HG03097 (cell line): ENCODE measurements around the gene PRR30.
"Not testable (repeated sequence)": the region's sequence is repeated elsewhere in the genome, so short reads cannot be mapped to it uniquely, and the experiment has no call there.

Experiments
- ATAC-seq: cut with Tn5 transposase; IDR thresholded peaks from one replicate; pipeline ENCODE4 v1.9.1; 2021; ENCODE audit not compliant: unreplicated experiment, low FRiP score

The PRR30 gene

DNA sequence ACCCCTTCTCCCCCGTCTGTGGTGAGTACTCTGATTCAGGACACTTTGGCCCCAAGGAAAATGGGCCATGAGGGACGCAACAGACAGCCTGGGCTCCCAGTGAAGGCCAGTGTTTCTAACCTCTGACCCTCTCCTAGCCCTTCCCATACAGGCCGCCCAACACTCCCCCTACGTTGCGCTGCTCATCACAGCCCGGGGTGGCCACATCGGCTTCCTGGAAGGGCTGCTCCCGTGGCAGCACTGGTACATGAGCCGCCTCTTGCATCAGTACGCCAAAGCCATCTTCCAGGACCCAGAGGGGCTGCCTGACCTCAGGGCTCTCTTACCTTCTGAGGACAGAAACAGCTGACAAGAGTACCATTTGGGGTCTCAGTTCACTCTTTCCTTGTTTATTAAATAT is 8.8 kb downstream of the PRR30 start:
- ATAC-seq = no peak

DNA sequence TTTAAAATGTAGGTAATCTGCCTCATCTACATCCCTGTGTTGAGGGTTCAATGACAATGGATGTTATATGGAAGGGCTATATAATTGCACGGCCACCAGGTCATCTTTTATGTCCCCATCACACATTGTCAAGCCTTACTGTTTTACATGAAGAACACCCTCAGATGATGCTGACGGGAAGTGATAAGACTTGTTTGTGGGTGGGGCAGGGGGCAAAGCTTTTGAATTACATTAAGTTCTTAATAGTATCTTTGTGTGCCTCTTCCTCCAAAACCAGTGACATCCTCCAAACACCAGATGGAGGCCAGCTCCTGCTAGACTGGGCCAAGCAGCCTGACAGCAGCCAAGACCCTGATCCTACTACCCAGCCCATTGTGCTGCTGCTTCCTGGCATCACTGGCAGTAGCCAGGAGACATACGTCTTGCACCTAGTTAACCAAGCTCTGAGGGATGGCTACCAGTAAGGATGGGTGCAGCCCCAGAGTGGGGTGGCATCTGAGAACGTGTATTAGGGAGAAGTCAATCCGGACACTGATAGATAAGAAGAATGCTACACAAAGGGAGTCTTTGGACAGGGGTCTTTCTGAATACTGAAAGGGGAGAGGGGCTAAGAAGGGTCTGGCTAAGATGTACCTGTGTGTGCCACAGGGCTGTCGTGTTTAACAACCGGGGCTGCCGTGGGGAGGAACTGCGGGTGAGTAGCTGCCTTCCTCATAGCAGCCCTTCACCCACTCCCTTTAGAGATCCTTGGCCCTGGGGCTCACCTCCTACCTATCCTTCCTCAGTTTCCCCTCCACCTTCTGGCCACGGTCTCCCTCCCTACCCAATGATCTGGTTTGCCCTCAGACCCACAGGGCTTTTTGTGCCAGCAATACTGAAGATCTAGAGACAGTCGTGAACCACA is 10.3 kb downstream of the PRR30 start:
- no peak for ATAC-seq

DNA sequence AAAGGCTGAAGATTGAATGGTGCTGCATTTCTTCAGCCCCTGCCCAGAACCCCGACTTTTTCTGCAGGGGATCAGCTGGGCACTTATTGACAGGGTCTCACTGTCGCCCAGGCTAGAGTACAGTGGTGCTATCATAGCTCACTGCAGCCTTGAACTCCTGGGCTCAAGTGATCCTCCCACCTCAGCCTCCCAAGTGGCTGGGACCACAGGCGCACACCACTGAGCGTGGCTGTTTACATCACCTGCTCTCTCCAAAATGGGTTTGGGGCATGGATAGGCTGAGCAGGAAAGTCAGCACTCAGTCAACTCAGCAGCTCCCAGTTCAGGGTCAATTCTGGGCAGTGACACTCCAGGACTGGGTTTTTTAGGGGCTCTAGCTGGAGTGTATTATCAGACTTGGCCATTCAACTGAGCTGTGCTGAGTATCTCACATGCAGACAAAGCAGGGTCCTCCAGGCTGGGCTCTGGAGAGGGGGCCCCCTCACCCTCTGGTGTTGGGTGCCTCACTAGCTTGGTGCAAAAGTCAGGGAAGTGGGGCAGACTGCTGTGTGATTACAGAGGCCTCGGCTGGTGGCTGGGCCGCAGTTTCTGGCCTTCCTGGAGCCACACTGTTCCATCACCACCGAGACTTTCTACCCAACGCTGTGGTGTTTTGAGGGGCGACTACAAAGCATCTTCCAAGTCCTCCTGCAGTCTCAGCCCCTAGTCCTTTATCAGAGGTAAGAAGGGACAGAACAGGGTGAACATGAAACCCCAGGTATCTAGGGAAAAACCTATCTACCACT is 11.1 kb downstream of the PRR30 start:
- no peak for ATAC-seq

DNA sequence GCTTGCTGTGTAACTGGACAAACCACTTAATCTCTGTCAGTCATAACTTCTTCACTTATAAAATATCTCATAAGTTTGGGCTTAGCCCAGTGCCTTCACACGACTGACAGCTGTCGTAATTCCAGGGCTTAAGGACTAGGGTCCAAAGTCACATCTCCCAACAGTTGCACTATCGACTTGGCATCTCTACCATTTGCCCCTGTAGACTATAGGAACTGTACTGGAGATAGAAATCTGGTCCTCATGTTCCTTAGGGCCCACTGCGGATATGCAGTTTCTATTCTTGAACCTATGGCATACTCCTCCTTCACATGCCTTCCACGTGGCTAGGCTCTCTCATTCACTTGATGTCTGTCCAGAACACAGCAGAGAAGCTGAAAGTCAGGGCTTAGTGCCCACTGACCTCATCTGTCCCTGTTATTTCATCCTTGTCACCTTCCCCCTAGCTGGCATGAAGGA is 12.9 kb downstream of the PRR30 start:
- ATAC-seq = no peak

DNA sequence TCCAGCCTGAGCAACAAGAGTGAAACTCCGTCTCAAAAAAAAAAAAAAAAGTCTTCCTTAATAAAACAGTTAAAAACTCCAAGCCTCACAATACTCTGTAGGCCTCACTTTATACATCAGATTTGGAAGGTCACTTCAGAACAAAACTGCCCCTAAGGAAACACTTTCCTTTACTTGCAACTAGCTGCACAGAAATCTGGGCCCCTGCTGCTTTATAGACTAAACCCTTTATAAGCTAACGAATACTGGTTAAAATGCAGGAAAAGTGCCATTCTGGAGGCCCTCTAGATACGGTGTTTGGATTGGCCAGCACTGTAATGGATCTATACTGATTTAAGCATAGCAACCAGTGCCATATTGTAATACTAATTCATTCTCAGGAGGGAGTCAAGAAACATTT is 14.1 kb downstream of the PRR30 start:
- no peak for ATAC-seq

DNA sequence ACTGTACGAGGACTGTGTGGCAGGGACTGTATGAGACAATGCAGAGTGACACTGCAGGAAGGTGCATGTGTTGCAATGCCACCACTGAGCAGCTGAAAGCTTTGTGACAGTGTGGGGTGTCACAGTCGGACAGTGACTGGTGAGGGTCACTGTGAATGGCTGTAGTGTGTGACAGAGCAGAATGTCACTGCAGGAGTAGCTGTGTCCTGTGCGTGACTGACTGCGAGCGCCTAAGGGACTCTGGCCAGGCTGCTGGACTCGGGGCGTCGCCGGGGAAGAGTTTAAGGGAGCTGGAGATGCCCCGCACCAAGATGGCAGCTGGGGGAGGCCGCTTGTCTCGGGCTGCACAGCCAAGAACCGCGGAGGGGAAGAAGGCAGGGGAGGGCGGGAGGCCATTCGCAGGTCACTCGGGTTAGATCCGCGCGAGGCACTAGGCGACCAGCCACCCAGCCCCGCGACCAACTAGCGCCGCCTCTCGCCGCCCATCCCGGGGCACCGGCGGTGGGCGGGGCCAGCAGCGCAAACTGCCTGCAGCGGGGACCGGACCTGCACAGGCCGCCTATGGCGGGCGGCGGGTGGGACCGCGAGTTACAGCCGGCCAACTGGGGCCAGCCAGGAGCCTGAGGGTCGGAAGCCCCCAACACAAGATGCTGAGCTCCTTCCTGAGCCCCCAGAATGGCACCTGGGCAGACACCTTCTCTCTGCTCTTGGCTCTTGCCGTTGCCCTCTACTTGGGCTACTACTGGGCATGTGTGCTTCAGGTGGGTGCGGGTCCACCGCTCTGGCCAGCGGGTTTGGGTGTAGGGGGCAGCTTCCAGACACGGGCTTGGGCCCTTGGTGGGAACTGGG is 15.7 kb downstream of the PRR30 start, which contains the start of gene ABHD1:
Gene ABHD1, plus strand, starts transcription at position 514 of the 849 bp plus-strand sequence. Its CDS starts 134 bp downstream, at position 648.
- ATAC-seq = no peak

DNA sequence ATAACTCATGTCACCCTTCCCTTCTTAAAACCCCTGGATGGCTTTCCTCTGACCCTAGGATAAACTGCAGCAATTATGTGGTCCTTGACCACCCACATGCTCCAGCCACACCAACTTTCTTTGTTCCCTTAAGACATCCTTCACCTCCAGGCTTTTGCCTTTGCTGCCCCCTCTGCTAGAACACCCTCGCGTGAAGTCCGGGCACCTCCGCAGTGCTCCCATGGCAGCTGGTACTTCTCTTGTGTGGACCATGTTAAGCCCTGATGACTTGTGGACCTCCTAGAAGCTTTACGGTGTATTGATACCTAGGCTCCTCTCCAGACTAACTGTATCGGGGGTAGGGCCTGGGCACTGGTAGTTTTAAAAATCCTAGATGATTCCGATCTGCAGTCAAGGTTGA is 16.4 kb downstream of the PRR30 start:
- ATAC-seq = no peak

DNA sequence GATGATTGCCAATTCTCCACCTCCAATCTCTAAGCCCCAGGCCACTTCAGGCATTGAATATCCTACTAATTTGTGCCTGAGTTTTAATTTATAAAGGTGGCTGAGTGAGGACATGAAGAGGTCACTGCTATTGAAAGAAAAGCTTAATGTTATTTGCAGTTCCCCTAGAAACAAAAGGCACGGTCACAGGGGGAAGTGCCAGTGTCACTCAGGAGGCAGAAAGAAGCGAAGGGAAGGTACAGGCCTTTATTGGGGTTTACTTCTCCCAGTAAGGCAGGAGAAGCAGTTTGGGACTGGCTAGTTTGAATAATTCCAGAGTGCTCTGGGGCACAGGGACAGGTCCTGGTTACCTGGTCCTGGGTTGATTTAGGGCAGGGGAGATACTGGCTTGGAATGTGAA is 17.3 kb downstream of the PRR30 start:
- ATAC-seq = no peak

DNA sequence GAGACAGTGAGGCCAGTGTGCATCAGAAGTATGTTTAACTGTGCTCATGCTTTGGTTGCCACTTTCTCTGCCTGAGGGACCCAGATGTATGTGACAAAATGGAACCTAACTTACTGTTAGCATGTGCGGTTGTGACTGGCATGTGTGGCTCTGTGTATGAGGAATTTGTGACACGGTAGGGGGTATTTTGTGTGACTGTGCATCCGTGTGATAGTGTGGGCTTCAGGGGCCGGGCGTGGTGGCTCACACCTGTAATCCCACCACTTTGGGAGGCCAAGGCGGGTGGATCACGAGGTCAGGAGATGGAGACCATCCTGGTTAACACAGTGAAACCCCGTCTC is 19.9 kb downstream of the PRR30 start:
- not testable (repeated sequence) for ATAC-seq

DNA sequence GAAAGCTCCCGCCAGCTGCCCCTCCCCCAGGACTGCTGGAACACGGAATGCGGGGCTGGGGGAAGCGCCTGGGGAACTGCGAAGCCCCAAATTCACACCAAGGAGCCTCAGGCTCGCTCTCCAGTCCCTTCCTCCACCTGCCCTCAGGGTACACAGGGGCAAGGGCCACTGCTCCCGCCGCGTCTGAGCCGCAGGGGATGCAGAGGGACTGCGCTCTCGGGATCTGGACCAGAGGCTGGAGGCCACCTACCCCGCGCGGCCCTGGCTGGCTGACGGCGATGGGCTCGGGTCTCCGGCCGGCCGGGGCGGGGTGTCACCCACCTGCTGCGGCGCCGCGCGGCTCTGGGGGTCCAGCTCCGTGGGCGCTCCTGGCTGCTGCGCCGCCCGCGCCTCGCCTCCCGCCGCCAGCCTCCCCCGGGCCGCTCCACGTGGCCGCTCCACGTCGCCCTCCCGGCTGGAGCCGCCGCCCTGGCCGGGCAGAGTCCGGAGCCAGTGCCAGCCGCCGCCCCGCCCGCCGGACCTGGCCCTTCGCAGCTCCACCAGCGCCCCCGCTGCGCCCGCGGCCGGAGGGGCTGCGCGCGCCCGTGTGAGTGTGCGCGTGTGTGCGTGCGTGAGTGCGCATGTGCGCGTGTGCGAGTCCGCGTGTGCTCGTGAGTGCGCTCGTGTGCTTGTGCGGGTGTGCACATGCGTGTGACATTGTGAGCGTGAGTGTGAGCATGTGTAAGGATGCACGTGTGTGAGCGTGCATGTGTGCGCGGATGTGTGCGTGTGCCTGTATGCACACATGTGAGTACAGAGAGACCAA is 20.5 kb downstream of the PRR30 start, which contains the start of gene CGREF1:
Gene CGREF1, minus strand, starts transcription at position 604 of the 805 bp plus-strand sequence. CDS start 14,762 bp downstream, outside the sequence.
- ATAC-seq = no peak

DNA sequence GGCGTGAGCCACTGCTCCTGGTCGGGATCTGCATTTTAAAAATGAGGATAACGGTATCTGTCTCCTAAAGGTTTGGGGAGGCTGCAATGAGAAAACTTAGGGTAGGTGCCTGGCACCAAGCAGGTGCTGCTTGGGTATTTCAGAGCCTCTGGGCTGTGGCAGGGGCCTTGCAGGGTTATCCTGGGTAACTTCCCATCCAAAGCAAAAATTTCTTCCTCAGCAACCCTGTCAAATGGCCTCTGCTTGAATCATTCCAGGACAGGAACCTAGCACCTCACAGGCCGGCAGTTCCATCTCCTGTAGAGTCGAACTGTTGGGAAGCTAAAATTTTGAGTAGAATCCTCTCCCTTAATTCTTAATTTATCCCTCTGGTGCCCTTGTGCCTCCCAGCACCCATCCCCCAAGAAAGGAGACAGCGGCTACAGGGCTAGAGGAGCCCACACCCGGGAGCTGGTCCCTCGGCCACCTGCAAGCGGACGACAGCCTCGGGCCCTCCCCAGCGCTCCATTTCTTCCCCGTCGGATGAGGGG is 21.1 kb downstream of the PRR30 start:
- no peak for ATAC-seq

DNA sequence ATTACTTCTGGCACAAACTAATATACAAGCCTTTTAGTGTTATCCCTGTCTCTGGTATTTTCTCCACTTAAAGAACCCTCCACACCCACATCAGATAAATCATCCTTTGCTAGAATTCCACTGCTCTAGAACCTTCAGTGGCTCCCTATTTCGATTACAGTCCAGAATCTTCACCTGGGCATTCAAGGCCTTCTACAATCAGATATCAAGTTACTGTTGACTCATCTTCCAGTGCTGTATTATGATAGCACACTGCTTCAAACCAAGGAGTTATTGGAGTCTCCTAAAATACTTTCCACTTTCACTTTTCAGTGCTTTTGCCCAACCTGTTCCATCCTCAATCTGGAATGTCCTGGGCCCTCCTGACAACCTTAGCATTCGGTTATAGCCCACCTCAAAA is 23.7 kb downstream of the PRR30 start:
- ATAC-seq = no peak

DNA sequence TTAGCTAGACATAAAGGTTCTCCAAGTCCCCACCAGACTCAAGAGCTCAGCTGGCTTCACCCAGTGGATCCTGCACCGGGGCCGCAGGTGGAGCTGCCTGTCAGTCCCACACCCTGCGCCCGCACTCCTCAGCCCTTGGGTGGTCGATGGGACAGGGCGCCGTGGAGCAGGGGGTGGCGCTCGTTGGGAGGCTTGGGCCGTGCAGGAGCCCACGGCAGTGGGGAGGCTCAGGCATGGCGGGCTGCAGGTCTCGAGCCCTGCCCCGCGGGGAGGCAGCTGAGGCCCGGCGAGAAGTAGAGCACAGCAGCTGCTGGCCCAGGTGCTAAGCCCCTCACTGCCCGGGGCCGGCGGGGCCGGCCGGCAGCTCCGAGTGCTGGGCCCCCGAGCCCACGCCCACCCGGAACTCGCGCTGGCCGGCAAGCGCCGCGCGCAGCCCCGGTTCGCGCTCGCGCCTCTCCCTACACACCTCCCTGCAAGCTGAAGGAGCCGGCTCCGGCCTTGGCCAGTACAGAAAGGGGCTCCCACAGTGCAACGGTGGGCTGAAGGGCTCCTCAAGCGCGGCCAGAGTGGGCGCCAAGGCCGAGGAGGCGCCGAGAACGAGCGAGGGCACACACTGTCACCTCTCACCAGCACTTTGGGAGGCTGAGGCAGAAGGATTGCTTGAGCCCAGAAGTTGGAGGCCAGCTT is 27.7 kb downstream of the PRR30 start:
- not testable (repeated sequence) for ATAC-seq

DNA sequence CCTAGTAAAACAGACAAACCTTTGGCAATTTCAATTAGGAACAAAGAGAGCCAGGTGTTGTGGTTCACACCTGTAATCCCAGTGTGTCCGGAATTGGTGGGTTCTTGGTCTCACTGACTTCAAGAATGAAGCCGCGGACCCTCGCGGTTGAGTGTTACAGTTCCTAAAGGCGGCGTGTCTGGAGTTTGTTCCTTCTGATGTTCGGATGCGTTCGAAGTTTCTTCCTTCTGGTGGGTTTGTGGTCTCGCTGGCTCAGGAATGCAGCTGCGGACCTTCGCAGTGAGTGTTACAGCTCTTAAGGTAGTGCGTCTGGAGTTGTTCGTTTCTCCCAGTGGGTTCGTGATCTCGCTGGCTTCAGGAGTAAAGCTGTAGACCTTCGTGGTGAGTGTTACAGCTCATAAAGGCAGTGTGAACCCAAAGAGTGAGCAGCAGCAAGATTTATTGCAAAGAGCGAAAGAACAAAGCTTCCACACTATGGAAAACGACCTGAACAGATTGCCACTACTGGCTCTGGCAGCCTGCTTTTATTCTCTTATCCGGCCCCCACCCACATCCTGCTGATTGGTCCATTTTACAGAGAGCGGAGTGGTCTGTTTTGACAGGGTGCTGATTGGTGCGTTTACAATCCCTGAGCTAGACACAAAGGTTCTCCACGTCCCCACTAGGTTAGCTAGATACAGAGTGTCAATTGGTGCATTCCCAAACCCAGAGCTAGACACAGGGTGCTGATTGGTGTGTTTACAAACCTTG is 28.4 kb downstream of the PRR30 start:
- ATAC-seq = not testable (repeated sequence)

DNA sequence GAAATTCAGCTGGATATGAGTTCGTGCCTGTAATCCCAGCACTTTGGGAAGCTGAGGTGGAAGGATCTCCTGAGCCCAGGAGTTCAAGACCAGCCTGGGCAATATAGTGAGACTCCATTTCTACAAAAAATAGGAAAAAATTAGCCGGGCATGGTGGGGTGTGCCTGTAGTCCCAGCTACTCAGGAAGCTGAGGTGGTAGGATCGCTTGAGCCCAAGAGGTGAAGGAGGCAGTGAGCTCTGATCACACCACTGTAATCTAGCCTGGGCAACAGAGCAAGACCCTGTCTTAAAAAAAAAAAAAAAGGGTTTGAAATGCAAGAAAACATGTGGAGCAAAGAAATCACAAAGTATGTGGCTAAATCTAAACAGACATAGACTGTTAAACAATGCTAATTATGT is 30.1 kb downstream of the PRR30 start:
- ATAC-seq = no peak

DNA sequence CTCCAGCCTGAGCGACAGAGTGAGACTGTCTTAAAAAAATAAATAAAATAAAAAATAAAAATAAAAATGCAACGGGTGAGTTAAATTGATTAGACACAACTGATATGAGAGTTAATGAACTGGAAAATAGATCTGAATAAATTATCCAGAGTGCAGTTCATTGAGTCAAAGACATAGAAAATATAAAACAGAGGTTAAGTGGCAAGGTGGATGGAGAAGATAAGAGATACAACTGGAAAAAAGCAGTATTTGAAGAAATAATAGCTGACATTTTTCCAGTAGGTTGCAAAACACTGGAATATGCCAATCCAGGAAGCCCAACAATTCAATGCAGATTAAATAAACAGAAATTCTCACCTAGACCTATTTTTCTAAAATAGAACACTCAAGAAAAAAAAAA is 31.0 kb downstream of the PRR30 start:
- ATAC-seq = no peak

DNA sequence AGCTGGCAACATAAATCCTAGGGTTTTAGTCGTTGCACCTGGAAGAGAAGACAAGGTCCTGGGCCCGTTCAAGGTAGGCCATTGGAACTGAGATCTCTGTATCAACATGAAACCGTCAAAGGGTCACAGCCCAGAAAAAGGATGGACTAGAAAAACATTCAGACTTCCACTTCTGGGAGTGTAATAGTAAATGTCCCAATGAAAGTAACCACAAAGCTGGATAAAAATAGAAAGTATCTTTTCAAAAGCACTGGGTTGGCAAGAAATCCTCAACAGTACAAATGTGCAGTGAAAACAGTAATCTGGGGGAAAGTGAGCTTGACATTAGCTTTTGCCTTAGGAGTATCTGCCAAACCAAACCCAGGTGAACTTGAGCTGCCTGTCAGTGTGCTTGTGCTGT is 33.2 kb downstream of the PRR30 start:
- no peak for ATAC-seq

DNA sequence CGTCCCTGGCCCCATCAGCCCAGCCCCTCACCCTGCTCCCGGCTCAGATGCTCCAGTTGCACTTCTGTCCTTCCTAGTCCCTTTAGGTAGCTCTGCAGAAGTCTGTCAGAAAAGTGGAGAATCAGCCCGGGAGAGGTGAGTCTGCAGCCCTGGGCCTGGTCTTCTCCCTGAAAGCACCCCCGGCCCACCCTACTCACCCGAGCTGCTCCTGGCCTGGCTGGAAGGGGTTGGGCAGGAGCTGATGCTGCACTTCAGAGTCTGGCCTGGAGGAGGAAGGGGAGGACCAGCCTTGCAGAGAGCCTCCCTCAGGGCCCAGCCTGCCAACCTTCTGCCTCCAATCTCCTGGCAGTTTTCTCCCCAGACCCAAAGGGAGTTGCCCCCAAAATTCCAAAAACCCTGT is 36.9 kb downstream of the PRR30 start:
- ATAC-seq = no peak
